GM21526 (cell line): ENCODE data around the gene ACOT9.
"Not testable (repeated sequence)": the region's sequence is repeated elsewhere in the genome, so short reads cannot be mapped to it uniquely, and the experiment has no call there.

ENCODE experiments used
- ATAC-seq: cut with Tn5 transposase; IDR thresholded peaks from one replicate; pipeline ENCODE4 v1.9.1; 2021; ENCODE audit warnings: moderate library complexity; ENCODE audit not compliant: unreplicated experiment, low FRiP score

Gene ACOT9

GRCh38 chrX:23705235-23705634 is 37.8 kb downstream of the ACOT9 start:
- ATAC-seq, result no peak

- ATAC-seq, result no peak
These were observed 38.3 kb downstream of the ACOT9 start for GRCh38 chrX:23704673-23705206.

- ATAC-seq, result no peak
These were observed 43.4 kb downstream of the ACOT9 start for GRCh38 chrX:23699636-23700194.

GRCh38 chrX:23694606-23695005 is 48.5 kb downstream of the ACOT9 start:
- no peak for ATAC-seq

- ATAC-seq, result no peak
These were observed 50.9 kb downstream of the ACOT9 start for GRCh38 chrX:23692166-23692565.

- ATAC-seq, result not testable (repeated sequence)
These were observed 66.6 kb downstream of the ACOT9 start for GRCh38 chrX:23676486-23676885.

GRCh38 chrX:23673108-23673507 is 70.0 kb downstream of the ACOT9 start:
- ATAC-seq, result no peak

GRCh38 chrX:23670528-23670927 is 72.5 kb downstream of the ACOT9 start:
- no peak for ATAC-seq

- ATAC-seq, result no peak
These were observed 74.7 kb downstream of the ACOT9 start for GRCh38 chrX:23668335-23668734.

GRCh38 chrX:23667239-23668177 is 75.6 kb downstream of the ACOT9 start, which contains the start of gene PRDX4:
TSS of gene PRDX4 (plus strand) at chrX:23667493. CDS start at chrX:23667571, 78 bp downstream.
- ATAC-seq, result peak; percentile 61

GRCh38 chrX:23666282-23666681 is 76.8 kb downstream of the ACOT9 start:
- ATAC-seq, result no peak

GRCh38 chrX:23664496-23664895 is 78.6 kb downstream of the ACOT9 start:
- ATAC-seq, result no peak

GRCh38 chrX:23662853-23663252 is 80.2 kb downstream of the ACOT9 start:
- no peak for ATAC-seq

GRCh38 chrX:23662187-23662586 is 80.9 kb downstream of the ACOT9 start:
- no peak for ATAC-seq

- ATAC-seq, result no peak
These were observed 81.4 kb downstream of the ACOT9 start for GRCh38 chrX:23661671-23662070.

- no peak for ATAC-seq
These were observed 82.3 kb downstream of the ACOT9 start for GRCh38 chrX:23660766-23661132.

- ATAC-seq, result not testable (repeated sequence)
These were observed 82.9 kb downstream of the ACOT9 start for GRCh38 chrX:23660083-23660765.

- no peak for ATAC-seq
These were observed 83.7 kb downstream of the ACOT9 start for GRCh38 chrX:23659339-23659738.

- ATAC-seq, result no peak
These were observed 86.4 kb downstream of the ACOT9 start for GRCh38 chrX:23656684-23657083.

GRCh38 chrX:23656091-23656490 is 87.0 kb downstream of the ACOT9 start:
- no peak for ATAC-seq
